Gastroesophageal sphincter (tissue), 2 donors: Measurements from ENCODE around the gene CLSTN2.

Experiments used
- EP300 ChIP-seq: sonication (generic); formaldehyde crosslinking; IDR thresholded peaks from one replicate; pipeline ENCODE4 v1.6.1; 2017; ENCODE audit warnings: antibody characterized with exemption, mild to moderate bottlenecking
- POLR2A ChIP-seq, 2 donors: fragments of 450-650 bp; IDR thresholded peaks; one replicate each; pipeline ENCODE4 v1.6.1; 2017; ENCODE audit warnings: antibody characterized with exemption in 2 of 2, mild to moderate bottlenecking in 2 of 2, moderate library complexity in 1 of 2

- TF ChIP-seq POLR2A (IDR thresholded peaks at IDR 0.05) (no peak), EP300 (no peak)
Observed at GRCh38 chr3:140251678-140252077, 316.7 kb downstream of the CLSTN2 start.
